ENCODE data around the gene TCN2.

DNA sequence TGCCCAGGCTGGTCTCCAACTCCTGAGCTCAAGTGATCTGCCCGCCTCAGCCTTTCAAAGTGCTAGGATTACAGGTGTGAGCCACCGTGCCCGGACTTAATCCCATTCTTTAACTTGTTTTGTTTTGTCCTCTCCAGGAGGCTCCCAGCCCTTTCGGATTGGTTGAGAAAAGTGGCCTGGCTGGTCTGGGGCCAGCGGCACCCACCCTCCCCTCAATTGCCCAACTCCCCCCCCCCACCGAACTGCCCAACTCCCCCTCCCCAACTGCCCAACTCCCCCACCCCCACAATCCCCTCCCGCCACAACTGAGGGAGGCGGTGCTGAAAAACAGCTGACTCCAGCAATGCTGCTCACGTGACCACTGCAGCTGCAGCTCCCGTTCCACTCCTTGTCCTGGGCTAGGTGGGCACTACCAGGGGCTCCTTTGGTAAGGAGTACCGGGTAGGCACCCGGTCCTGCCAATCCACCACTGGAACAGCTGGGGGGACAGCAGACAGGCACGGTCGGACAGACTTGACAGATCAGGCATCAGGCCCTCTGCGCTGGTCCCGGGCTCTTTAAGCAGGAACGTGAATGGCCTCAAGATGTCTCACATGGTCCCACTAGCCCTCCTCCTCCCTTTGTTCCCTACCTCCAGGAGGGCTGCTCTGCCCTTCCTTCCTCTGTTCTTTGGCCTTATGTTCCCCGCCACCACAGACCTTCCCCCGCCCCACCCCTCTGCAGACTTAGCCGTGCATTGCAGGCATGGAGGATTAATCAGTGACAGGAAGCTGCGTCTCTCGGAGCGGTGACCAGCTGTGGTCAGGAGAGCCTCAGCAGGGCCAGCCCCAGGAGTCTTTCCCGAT is at the start of gene TCN2:
- TF ChIP-seq POLR2A (IDR thresholded peaks at IDR 0.05), result peak in 1 of 2 donors; percentile 39
- TF ChIP-seq, protein P1, sequence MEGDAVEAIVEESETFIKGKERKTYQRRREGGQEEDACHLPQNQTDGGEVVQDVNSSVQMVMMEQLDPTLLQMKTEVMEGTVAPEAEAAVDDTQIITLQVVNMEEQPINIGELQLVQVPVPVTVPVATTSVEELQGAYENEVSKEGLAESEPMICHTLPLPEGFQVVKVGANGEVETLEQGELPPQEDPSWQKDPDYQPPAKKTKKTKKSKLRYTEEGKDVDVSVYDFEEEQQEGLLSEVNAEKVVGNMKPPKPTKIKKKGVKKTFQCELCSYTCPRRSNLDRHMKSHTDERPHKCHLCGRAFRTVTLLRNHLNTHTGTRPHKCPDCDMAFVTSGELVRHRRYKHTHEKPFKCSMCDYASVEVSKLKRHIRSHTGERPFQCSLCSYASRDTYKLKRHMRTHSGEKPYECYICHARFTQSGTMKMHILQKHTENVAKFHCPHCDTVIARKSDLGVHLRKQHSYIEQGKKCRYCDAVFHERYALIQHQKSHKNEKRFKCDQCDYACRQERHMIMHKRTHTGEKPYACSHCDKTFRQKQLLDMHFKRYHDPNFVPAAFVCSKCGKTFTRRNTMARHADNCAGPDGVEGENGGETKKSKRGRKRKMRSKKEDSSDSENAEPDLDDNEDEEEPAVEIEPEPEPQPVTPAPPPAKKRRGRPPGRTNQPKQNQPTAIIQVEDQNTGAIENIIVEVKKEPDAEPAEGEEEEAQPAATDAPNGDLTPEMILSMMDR (IDR thresholded peaks at IDR 0.05), result no peak

Measured in thyroid gland (tissue), 4 donors.